ENCODE data around the gene KRT75. TPM values are rescaled to one million over a fixed set of nuclear protein-coding genes. Genes with fewer than 3 reads are reported as not detected.

KRT75 gene
- total RNA-seq, 1 experiment from 2014 or later = not detected

DNA sequence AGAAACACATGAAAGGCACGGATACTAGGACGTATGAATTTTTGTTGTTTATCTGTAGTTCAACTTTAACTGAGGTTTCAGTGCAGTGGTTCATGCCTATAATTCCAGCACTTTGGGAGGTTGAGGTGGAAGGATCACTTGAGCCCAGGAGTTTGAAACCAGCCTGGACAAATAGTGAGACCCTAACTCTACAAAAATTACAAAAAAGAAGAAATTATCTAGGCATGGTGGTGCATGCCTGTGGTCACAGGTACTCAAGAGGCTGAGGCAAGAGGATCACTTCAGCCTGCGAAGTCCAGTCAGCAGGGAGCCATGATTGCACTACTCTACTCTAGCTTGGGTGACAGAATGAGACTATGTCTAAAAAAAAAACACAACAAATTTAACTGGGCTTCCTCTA lies 9.8 kb upstream of the KRT75 start:
- Histone ChIP-seq H3K56ac (ENCODE audit: insufficient read length, low read depth, low read length) (no peak overlapping the region), H3T11ph (ENCODE audit: low read length) (no peak overlapping the region), H3K9me3 (ENCODE audit: control insufficient read depth, low read depth, low read length) (no peaks in the 10 kb centered on the region), H2BK120ac (ENCODE audit: low read depth, low read length, poor library complexity, severe bottlenecking) (no peak overlapping the region), H3K23ac (ENCODE audit: insufficient read length, low read depth, low read length) (no peak overlapping the region), H2BK12ac (ENCODE audit: insufficient read length, low read depth, low read length) (no peak overlapping the region), H3K79me1 (ENCODE audit: insufficient read depth, low read depth, low read length, poor library complexity, severe bottlenecking) (no peaks in the 10 kb centered on the region), H3K79me2 (ENCODE audit: insufficient read depth, low read length) (no peaks in the 10 kb centered on the region), H4K5ac (ENCODE audit: insufficient read length, low read depth, low read length) (no peak overlapping the region), H3K4me1 (ENCODE audit: insufficient read depth, low read length) (0 out of 2 replicates have a peak, but pooled peaks cover 2% of the 10 kb centered on the region), H4K20me1 (ENCODE audit: control insufficient read depth, insufficient read depth, insufficient read length) (no peaks in the 10 kb centered on the region), H3K9ac (ENCODE audit: extremely low read depth, insufficient read length, low read length) (no peak overlapping the region), H3K14ac (ENCODE audit: insufficient read depth, low read length) (no peak overlapping the region), H2BK5ac (ENCODE audit: insufficient read length, low read length) (no peak overlapping the region), H3K4ac (ENCODE audit: low read depth, low read length) (no peak overlapping the region), H3K27me3 (ENCODE audit: insufficient read depth, low read length) (peaks cover 3% of the 10 kb centered on the region; the same call in 1 of the 2 replicates), H3K27ac (ENCODE audit: insufficient read length, low read depth, low read length) (no peak overlapping the region), H2AK5ac (ENCODE audit: insufficient read length, low read length) (no peak overlapping the region), H2BK20ac (ENCODE audit: low read depth, low read length, poor library complexity, severe bottlenecking) (no peak overlapping the region), H3K23me2 (ENCODE audit: insufficient read length, low read depth, low read length, poor library complexity, severe bottlenecking) (no peaks in the 10 kb centered on the region), H2AFZ (ENCODE audit: low read length) (no peak overlapping the region), H3K4me2 (ENCODE audit: insufficient read depth, insufficient read length, low read length) (no peak overlapping the region), H2BK15ac (ENCODE audit: low read depth, low read length) (no peak overlapping the region), H4K91ac (ENCODE audit: insufficient read length, low read depth, low read length) (no peak overlapping the region), H3K18ac (ENCODE audit: insufficient read length, low read depth, low read length) (no peak overlapping the region), H4K8ac (replicated peaks; ENCODE audit: insufficient read length, low read depth, low read length) (no peak overlapping the region)
- TF ChIP-seq, protein P1, sequence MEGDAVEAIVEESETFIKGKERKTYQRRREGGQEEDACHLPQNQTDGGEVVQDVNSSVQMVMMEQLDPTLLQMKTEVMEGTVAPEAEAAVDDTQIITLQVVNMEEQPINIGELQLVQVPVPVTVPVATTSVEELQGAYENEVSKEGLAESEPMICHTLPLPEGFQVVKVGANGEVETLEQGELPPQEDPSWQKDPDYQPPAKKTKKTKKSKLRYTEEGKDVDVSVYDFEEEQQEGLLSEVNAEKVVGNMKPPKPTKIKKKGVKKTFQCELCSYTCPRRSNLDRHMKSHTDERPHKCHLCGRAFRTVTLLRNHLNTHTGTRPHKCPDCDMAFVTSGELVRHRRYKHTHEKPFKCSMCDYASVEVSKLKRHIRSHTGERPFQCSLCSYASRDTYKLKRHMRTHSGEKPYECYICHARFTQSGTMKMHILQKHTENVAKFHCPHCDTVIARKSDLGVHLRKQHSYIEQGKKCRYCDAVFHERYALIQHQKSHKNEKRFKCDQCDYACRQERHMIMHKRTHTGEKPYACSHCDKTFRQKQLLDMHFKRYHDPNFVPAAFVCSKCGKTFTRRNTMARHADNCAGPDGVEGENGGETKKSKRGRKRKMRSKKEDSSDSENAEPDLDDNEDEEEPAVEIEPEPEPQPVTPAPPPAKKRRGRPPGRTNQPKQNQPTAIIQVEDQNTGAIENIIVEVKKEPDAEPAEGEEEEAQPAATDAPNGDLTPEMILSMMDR (conservative IDR thresholded peaks at IDR 0.05) = no peak
- H3K36me3 Mint-ChIP-seq (ENCODE audit: insufficient read depth in 1 of 3, low read depth in 3 of 3) = no peaks in the 10 kb centered on the region
- no peak for DNase-seq
- WGBS (ENCODE audit: extremely low coverage, insufficient read length, low lambda C conversion rate) = no CpG with 5 or more reads among the region's 3 CpGs
- H3K4me1 Mint-ChIP-seq = peaks cover 20 to 25% of the 10 kb centered on the region in 2 experiments
- H3K9me3 Mint-ChIP-seq = no peaks in the 10 kb centered on the region
- H3K27me3 Mint-ChIP-seq (ENCODE audit: low read depth) = peaks cover 11% of the 10 kb centered on the region
- no peak overlapping the region for H3K27ac Mint-ChIP-seq
- H3K4me3 Mint-ChIP-seq = no peak overlapping the region
